ENCODE measurements around the gene WDFY1. TPM values are rescaled to one million over a fixed set of nuclear protein-coding genes. Genes with fewer than 3 reads are reported as not detected.
A peak's percentile ranks its signal among the peaks of the same experiment; 100 is the strongest.

The WDFY1 gene
- total and polyA plus RNA-seq, 2 experiments from 2014 or later: 54.5 to 127 TPM

- Mint-ChIP-seq H3K4me3 (no peak overlapping the region), H3K36me3 (ENCODE audit: low read depth) (peaks cover 34% of the 10 kb centered on the region; the same call in 2 of the 3 replicates), H3K9me3 (peaks cover 7% of the 10 kb centered on the region; the same call in 2 of the 3 replicates), H3K27me3 (ENCODE audit: insufficient read depth, low read depth, poor library complexity) (peaks cover 4% of the 10 kb centered on the region), H3K4me1 (peaks cover 33% of the 10 kb centered on the region), H3K27ac (peak overlapping the region; percentile 46)
- H3K4me3 ChIP-seq: no peak overlapping the region
- TF ChIP-seq REST (IDR thresholded peaks at IDR 0.05; ENCODE audit: unreplicated experiment): no peak
- no peaks in the 10 kb centered on the region for H3F3A ChIP-seq (replicated peaks; ENCODE audit: low read depth)
- peaks cover 9% of the 10 kb centered on the region for H4K20me1 ChIP-seq (replicated peaks; ENCODE audit: insufficient read depth)
- H3K4me1 ChIP-seq (ENCODE audit: insufficient read depth): peaks cover 32% of the 10 kb centered on the region
- no peak for ATAC-seq
- H3K9me2 ChIP-seq (ENCODE audit: insufficient read depth): no peaks in the 10 kb centered on the region
- no peak overlapping the region for H2AFZ ChIP-seq
- H3K27me3 ChIP-seq (ENCODE audit: insufficient read depth): no peaks in the 10 kb centered on the region
- 0 out of 2 replicates have a peak overlapping the region, but pooled peaks have one; percentile 46 for H3K27ac ChIP-seq (ENCODE audit: low read depth)
- peaks cover 100% of the 10 kb centered on the region for H3K79me2 ChIP-seq (replicated peaks; ENCODE audit: insufficient read depth)
- no peak for DNase-seq (ENCODE audit: low spot score)
- no peaks in the 10 kb centered on the region for H3K36me3 ChIP-seq (ENCODE audit: insufficient read depth)
- H3K4me2 ChIP-seq: peak overlapping the region; percentile 31; the same call in 1 of the 2 replicates
Measured at GRCh38 chr2:223929571-223930102, 15.5 kb downstream of the WDFY1 start.

- peaks cover 16% of the 10 kb centered on the region for H4K20me1 ChIP-seq (replicated peaks; ENCODE audit: insufficient read depth)
- no peaks in the 10 kb centered on the region for H3K9me2 ChIP-seq (ENCODE audit: insufficient read depth)
- peaks cover 100% of the 10 kb centered on the region for H3K79me2 ChIP-seq (replicated peaks; ENCODE audit: insufficient read depth)
- Mint-ChIP-seq H3K36me3 (ENCODE audit: low read depth) (peaks cover 34% of the 10 kb centered on the region; the same call in 2 of the 3 replicates), H3K27ac (no peak overlapping the region), H3K27me3 (ENCODE audit: insufficient read depth, low read depth, poor library complexity) (peaks cover 2% of the 10 kb centered on the region), H3K4me1 (peaks cover 27% of the 10 kb centered on the region; the same call in 2 of the 3 replicates), H3K4me3 (no peak overlapping the region), H3K9me3 (peaks cover 7% of the 10 kb centered on the region; the same call in 2 of the 3 replicates)
- H2AFZ ChIP-seq: no peak overlapping the region
- H3F3A ChIP-seq (replicated peaks; ENCODE audit: low read depth): no peaks in the 10 kb centered on the region
- no peaks in the 10 kb centered on the region for H3K27me3 ChIP-seq (ENCODE audit: insufficient read depth)
- ATAC-seq (no peak), DNase-seq (ENCODE audit: low spot score) (no peak)
- H3K4me2 ChIP-seq: no peak overlapping the region
- peaks cover 26% of the 10 kb centered on the region for H3K4me1 ChIP-seq (ENCODE audit: insufficient read depth)
- TF ChIP-seq NANOG (IDR thresholded peaks at IDR 0.05; ENCODE audit: borderline replicate concordance) (no peak), ZNF462 (CRISPR knock-in tag; IDR thresholded peaks at IDR 0.05) (no peak), ZNF331 (CRISPR knock-in tag; IDR thresholded peaks at IDR 0.05; ENCODE audit: low read depth) (no peak), EZH2 (IDR thresholded peaks at IDR 0.05; ENCODE audit: low read depth, unreplicated experiment) (no peak), JUNB (IDR thresholded peaks at IDR 0.05; ENCODE audit: unreplicated experiment) (no peak), STAT1 (IDR thresholded peaks at IDR 0.05; ENCODE audit: unreplicated experiment) (no peak)
- H3K27ac ChIP-seq (ENCODE audit: low read depth): no peak overlapping the region
- no peak overlapping the region for H3K4me3 ChIP-seq
- H3K36me3 ChIP-seq (ENCODE audit: insufficient read depth): no peaks in the 10 kb centered on the region
Measured at GRCh38 chr2:223928113-223929006, 16.8 kb downstream of the WDFY1 start.

Measured in GM23338 (cell line).